ENCODE results near the gene TJP3. TPM values are rescaled to one million over a fixed set of nuclear protein-coding genes. Genes with fewer than 3 reads are reported as not detected.
"Not testable (repeated sequence)": the region's sequence is repeated elsewhere in the genome, so short reads cannot be mapped to it uniquely, and the experiment has no call there.

Gene TJP3
- total RNA-seq, 2 donors from 2014 or later, result 0.10 TPM; not detected in 1

DNA sequence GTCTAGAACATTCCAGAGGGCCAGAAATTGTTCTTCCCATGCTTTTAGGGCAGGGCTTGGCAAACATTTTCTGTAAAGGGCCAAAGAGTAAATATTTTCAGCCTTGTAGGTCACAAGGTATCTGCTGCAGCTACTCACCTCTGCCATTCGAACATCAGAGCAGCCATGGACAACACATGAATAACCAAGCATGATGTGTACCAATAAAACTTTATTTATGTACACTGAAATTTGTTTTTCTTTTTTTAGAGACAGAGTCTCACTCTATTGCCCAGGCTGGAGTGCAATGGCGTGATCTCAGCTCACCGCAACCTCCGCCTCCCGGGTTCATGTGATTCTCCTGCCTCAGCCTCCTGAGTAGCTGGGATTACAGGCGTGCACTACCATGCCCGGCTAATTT is 49.5 kb downstream of the TJP3 start:
- intact Hi-C loops (cut with DNase I); DNase-seq (ENCODE audit: low spot score): not testable (repeated sequence)

- intact Hi-C loops (cut with DNase I); DNase-seq (ENCODE audit: low spot score): not testable (repeated sequence)
Measured at GRCh38 chr19:3758297-3758696, 50.1 kb downstream of the TJP3 start.

DNA sequence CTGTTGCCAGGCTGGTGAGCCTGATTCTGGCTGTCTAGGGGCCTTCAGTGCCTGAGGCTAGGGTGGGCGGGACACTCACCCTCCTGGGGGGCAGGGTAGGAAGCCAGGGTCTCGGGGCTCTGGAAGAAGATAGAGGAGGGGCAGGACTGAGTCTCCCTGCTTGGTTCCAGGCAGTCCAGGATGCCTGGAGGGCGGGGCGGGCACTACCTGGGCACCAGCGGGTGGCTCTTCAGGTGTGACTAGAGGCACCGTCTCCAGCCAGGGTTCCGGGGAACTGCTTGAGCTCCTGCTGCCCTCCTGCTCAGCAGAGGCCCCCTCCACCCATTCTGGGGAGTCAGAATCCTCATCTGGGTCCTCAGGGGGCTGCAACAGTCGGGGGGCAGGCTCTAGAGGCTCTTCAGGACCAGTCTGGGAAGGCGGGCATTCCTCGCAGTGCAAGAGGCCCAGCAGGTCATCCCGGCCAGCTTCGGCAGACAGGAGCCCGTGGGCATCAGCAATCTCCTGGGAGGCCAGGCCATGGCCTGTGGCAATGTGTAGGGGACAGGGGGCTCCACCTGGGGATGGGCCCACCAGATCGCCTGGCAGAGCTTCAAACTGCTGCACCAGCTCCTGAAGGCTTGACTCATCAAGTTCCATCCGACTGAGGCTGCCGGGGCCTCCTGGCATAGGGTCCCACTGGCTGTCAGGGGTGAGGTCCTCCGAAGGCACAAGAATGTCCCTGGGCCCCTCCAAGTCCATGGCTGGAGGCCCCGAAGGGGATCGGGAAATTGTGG is 51.5 kb downstream of the TJP3 start:
- DNase-seq (ENCODE audit: low spot score), result no peak
- intact Hi-C loops (cut with DNase I), result no loop called here

- no peak for DNase-seq (ENCODE audit: low spot score)
- intact Hi-C loops (cut with DNase I), result no loop called here
Measured at GRCh38 chr19:3760871-3761361, 52.7 kb downstream of the TJP3 start.

- peak; percentile 98 for DNase-seq (ENCODE audit: low spot score)
- intact Hi-C loops (cut with DNase I), result no loop called here
Measured at GRCh38 chr19:3761382-3762129, 53.4 kb downstream of the TJP3 start, which contains the start of gene APBA3. Gene APBA3 (minus strand): TSS chr19:3761692. CDS start chr19:3760264, 1,428 bp downstream.

GRCh38 chr19:3762130-3762473 is 53.9 kb downstream of the TJP3 start:
- intact Hi-C loops (cut with DNase I), result no loop called here
- no peak for DNase-seq (ENCODE audit: low spot score)

DNA sequence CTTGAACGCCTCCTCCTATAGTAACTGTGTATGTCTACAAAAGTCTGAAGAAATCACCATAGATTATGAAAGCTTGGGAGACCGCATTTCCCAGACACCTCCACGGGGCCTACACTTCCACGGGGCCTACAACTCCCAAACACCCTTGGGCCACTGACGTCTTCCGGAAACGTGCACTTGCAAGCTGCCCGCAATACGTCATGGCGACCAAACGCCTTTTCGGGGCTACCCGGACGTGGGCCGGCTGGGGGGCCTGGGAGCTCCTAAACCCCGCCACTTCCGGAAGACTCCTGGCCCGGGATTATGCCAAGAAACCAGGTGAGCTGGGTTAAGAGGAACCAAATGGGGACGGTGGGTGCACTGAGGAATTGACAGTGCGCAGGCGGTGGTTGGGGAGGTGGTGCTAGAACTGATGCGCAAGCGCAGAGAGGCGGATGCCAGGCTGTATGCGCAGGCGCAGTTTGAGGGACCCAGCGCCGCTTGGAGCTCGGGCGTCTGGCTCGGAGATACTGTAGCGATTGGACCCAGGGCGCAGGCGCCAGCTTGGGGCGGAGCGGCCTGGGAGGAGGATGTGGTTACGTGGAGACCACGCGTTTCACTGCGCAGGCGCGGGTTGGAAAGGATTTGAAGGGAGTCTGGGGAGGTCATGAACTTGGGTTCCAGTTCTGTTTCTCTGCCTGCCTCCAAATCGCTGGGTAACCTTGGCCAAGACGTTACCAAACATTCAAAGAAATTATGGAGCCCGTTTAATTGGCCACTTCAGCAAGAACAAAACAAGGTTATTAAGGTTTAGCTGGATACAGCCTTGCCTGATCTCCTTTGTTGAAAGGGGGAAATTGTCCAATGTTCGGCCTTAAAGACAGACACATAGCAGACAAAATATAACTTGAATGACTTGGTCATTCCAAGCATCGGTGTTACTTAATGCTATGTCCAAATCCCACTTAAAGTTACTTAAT is 54.6 kb downstream of the TJP3 start, which contains the start of gene MRPL54:
MRPL54 (plus strand) TSS at position 182 of the 959 bp plus-strand sequence; CDS start at position 201, 19 bp downstream.
- intact Hi-C loops (cut with DNase I), result no loop called here
- DNase-seq (ENCODE audit: low spot score), result peak; percentile 100

- intact Hi-C loops (cut with DNase I), result no loop called here
- DNase-seq (ENCODE audit: low spot score), result no peak
Measured at GRCh38 chr19:3765121-3765520, 56.9 kb downstream of the TJP3 start.

GRCh38 chr19:3765757-3766156 is 57.6 kb downstream of the TJP3 start:
- intact Hi-C loops (cut with DNase I); DNase-seq (ENCODE audit: low spot score): not testable (repeated sequence)

- intact Hi-C loops (cut with DNase I), result no loop called here
Measured at GRCh38 chr19:3766520-3766919, 58.3 kb downstream of the TJP3 start.

GRCh38 chr19:3767050-3767449 is 58.9 kb downstream of the TJP3 start:
- no peak for DNase-seq (ENCODE audit: low spot score)
- intact Hi-C loops (cut with DNase I), result no loop called here

More at GRCh38 chr19:3766520-3766919, 58.3 kb downstream of the TJP3 start:
- no peak for DNase-seq (ENCODE audit: low spot score)

DNA sequence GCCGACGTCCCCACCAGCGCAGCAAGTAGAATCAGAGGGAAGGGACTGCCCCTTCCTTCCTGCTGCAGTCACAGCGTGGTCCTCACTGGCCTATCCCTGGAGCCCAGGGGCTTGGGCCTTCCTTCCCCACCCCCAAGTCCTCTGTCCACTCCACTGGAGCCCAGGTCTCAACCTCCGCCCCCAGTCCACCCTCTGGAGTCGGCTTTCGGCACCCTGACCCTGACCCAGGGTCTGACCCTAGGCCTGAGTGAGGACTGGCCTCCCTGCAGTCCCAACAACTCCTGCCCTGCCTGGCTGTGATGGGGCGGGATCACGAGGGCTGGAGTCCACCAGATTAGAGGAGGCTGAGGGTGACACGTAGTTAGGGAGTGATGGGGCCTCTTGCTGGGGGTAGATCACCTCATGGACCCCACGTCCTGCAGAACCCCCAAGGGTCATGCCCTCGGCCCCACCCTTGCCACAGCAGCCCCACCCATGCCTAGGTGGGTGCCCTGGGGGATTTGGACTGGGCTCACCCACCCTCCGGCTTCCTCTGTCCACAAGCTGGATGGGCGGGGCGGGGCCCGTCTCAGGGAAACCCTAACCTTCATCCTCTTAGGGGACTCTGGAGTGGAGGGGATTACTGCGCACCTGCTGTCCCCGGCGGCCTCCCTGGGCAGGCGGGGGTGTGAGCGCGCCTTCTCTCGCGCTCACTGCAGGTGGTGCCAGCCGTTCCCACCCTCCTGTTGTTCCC is 60.0 kb downstream of the TJP3 start:
- DNase-seq (ENCODE audit: low spot score), result no peak
- intact Hi-C loops (cut with DNase I), result no loop called here

DNA sequence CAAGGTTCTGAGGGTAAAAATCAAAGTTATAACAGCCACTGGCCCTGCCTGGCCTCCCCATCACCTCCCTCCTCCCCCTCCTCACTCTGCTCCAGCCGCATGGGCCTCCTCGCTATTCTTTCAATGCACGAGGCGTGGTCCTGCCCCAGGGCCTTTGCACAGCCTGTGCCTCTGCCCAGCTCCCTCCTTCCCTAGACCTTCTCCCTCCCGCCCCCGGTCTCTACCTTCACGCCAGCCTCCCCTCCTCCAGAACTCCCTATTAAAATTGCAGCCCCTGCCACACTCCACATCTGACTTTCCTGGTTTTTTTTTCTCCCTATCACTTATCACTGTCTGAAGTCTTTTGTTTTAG is 60.5 kb downstream of the TJP3 start:
- DNase-seq (ENCODE audit: low spot score), result no peak
- intact Hi-C loops (cut with DNase I), result no loop called here

DNA sequence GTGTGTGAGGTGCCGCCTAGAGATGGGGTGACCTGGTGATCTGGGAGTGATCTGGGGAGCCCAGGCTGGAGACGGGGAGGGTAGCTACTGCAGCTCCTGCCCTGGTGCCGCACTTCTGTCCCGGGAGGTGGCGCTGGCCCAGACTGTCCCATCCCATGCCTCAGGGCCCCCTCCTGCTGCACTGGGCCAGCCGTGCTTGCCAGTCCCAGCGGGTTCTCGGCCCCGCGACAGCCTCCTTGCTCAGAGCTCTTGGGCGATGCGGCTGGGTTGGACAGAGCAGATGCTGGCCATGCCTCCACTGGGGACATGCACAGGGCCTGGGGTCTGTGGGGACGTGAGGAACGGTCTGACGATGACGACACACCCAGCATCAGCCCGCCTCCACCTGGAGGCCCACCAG is 61.3 kb downstream of the TJP3 start:
- intact Hi-C loops (cut with DNase I), result no loop called here
- DNase-seq (ENCODE audit: low spot score), result no peak

DNA sequence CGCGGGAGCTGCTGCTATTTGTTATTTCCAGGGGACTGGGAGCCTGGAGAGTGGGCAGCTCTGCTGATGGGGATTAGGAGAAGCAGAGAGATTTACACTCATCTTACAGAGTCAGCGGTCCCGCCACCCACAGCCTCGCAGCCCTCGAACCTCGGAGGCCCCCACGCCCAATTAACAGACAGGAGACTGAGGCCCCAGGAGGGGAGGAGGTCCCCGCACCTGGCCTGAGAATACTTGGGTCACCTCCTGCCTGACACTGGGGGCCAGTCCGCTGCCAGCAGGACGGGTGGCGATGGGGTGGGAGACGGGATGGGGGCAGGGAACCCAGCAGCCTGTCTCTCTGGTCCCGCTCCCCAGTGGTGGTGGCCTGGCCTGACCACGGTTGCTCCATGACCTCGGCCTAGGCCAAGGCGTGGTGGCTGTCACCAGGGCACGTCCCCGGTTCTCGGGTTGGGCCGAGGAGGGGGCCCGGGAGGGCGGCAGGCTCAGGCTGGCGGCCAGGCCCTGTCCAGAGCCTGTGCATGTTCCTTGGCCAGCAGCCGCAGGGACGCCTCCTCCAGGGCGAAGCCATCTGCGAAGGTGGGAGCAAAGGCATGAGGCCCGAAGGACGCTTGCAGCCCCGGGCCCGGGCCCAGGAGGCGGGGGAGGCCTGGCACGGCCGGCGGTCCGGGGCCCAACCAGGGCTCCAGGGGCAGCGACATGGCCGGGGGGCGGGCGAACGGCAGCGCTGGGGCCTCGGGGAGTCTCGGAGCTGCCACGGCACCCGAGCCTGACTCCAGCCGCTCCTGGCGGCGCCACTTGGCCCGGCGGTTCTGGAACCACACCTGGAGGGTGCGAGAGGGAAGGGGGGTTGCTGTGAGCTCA is 62.2 kb downstream of the TJP3 start:
- intact Hi-C loops (cut with DNase I), result no loop called here
- DNase-seq (ENCODE audit: low spot score), result no peak

- intact Hi-C loops (cut with DNase I), result no loop called here
Measured at GRCh38 chr19:3771000-3771905, 63.1 kb downstream of the TJP3 start.

More at GRCh38 chr19:3771000-3771905, 63.1 kb downstream of the TJP3 start:
- DNase-seq (ENCODE audit: low spot score), result no peak

Data from posterior vena cava (tissue), 2 donors.